Endothelial cell of umbilical vein (primary cell): ENCODE data around the gene PTPN20. TPM values are rescaled to one million over a fixed set of nuclear protein-coding genes. Genes with fewer than 3 reads are reported as not detected.
"Not testable (repeated sequence)": the region's sequence is repeated elsewhere in the genome, so short reads cannot be mapped to it uniquely, and the experiment has no call there.

Experiments used
- BruUV-seq: library from RNA; stranded (reverse); fragments of 400-500 nt; replicated peaks from 2 replicates; lab custom pipeline; 2021; lab: Mats Ljungman, UMichigan
- CTCF ChIA-PET: fragments of 300-600, 350-600 bp; sonication (Branson Sonifier 250); formaldehyde crosslinking; loops from one replicate; lab custom pipeline; 2021; ENCODE audit warnings: antibody characterized with exemption, inconsistent platforms; lab: Charles Lee
- POLR2A ChIA-PET: fragments of 300-600, 350-600 bp; sonication (Branson Sonifier 250); formaldehyde crosslinking; loops from one replicate; lab custom pipeline; 2021; ENCODE audit warnings: antibody characterized with exemption, inconsistent platforms; lab: Charles Lee
- DNase-seq: peaks from one replicate; pipeline ENCODE4 v3.0.0-alpha.2; 2011; ENCODE audit warnings: low read depth, low spot score
- FAIRE-seq: peaks from 2 replicates; lab custom pipeline; 2011; peaks lifted over from hg19 to GRCh38; lab: Jason Lieb, UNC
- H2AFZ ChIP-seq: 2 replicates; pipeline ENCODE4 v1.6.0; 2012; ENCODE audit warnings: low read depth, low read length, control low read depth, inconsistent platforms
- H3K27ac ChIP-seq: 2 replicates; pipeline ENCODE4 v1.5.1; 2011; ENCODE audit warnings: low read depth, mild to moderate bottlenecking, control low read depth, low read length, moderate library complexity; ENCODE audit not compliant: insufficient read depth
- H3K27me3 ChIP-seq, 2 experiments: 2 replicates each; pipeline versions ENCODE4 v1.6.0 to v1.6.1; 2011; ENCODE audit warnings: low read length in 2 of 2, mixed read lengths in 1 of 2; ENCODE audit not compliant: control insufficient read depth in 2 of 2, insufficient read depth in 2 of 2
- H3K36me3 ChIP-seq, 2 experiments: 2 replicates in 1 of 2; 3 replicates in 1 of 2; pipeline ENCODE4 v1.5.1; 2011; ENCODE audit warnings: low read length in 2 of 2, mild to moderate bottlenecking in 1 of 2, moderate library complexity in 1 of 2; ENCODE audit not compliant: control insufficient read depth in 2 of 2, insufficient read depth in 2 of 2; ENCODE audit errors: extremely low read depth in 1 of 2
- H3K4me1 ChIP-seq: 3 replicates; pipeline ENCODE4 v1.5.1; 2011; ENCODE audit warnings: mild to moderate bottlenecking, low read length; ENCODE audit not compliant: control insufficient read depth, insufficient read depth; ENCODE audit errors: extremely low read depth
- H3K4me2 ChIP-seq: 2 replicates; pipeline ENCODE4 v1.6.1; 2011; ENCODE audit warnings: low read length, control low read depth, mixed read lengths; ENCODE audit not compliant: insufficient read depth
- H3K4me3 ChIP-seq, 3 experiments: fragments of 200-600 bp in 1 of 3; sonication (generic), shearing (Covaris generic) in 1 of 3; replicated peaks in 1 of 3; 2 replicates each; pipeline ENCODE4 v1.5.1; 2011 to 2016; ENCODE audit warnings: control low read depth in 3 of 3, low read length in 3 of 3, mild to moderate bottlenecking in 2 of 3, inconsistent platforms in 1 of 3, low read depth in 1 of 3, moderate library complexity in 1 of 3; ENCODE audit not compliant: insufficient read depth in 1 of 3
- H3K79me2 ChIP-seq: 2 replicates; pipeline ENCODE4 v1.6.0; 2012; ENCODE audit warnings: low read length, inconsistent platforms; ENCODE audit not compliant: control insufficient read depth, insufficient read depth
- H3K9ac ChIP-seq: replicated peaks from 2 replicates; pipeline ENCODE3; 2011; ENCODE audit warnings: low read length, control low read depth; ENCODE audit not compliant: insufficient read depth; ENCODE audit errors: extremely low read depth
- H3K9me1 ChIP-seq: replicated peaks from 3 replicates; pipeline ENCODE4 v1.6.0; 2011; ENCODE audit warnings: mild to moderate bottlenecking, low read length; ENCODE audit not compliant: control insufficient read depth, insufficient read depth; ENCODE audit errors: extremely low read depth
- H3K9me3 ChIP-seq: replicated peaks from 2 replicates; pipeline ENCODE4 v1.5.1; 2012; ENCODE audit warnings: low read length, inconsistent platforms; ENCODE audit not compliant: control insufficient read depth, insufficient read depth
- H4K20me1 ChIP-seq: replicated peaks from 2 replicates; pipeline ENCODE3; 2011; ENCODE audit warnings: mild to moderate bottlenecking, low read length; ENCODE audit not compliant: control insufficient read depth, insufficient read depth; ENCODE audit errors: extremely low read depth
- dilution Hi-C: fragments of 300-500 bp; cut with MboI; formaldehyde crosslinking; loops from one replicate; pipeline ENCODE4 v1.15.0; 2019; ENCODE audit warnings: low sequenced_read_pairs; ENCODE audit not compliant: extremely low pct_ligation_motif_present
- intact Hi-C: fragments of 100-400 bp; cut with micrococcal nuclease; formaldehyde crosslinking; loops from one replicate; pipeline ENCODE4 v1.10.0; 2022
- polyA plus RNA-seq, 4 experiments: library from polyadenylated mRNA; depleted of rRNA in 3 of 4; stranded (reverse) in 3 of 4; unstranded in 1 of 4; fragments of >200 nt; gene quantifications; 2 replicates each; pipeline versions ENCODE4 v1.2.1 to v1.2.3, GENCODE V29; 2011 to 2012; ENCODE audit warnings: missing spikeins in 1 of 4
- total RNA-seq: library from RNA; stranded (reverse); gene quantifications from 2 replicates; pipeline ENCODE4 v1.2.3, GENCODE V29; 2021

PTPN20 gene
- total and polyA plus RNA-seq, 2 donors (not counting 3 experiments of a cell fraction or from before 2014, with no cell fraction given), result 0.27 TPM; not detected in 1

DNA sequence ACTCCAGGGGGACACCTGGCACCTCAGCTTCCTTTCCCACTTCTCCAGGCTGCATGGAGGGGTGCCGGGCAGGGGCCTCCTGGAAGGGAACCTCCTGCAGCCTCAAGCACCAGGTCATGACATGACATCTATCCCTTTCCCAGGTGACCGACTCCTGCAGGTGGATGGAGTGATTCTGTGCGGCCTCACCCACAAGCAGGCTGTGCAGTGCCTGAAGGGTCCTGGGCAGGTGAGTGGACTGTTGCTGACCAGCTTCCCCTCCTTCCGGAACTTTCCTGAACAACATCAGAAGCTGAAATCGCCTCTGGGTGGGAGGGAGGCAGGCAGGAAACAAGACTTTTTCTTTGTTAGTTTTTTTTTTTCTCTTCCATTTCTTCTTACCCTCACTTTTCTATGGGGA, 34.5 kb upstream of the PTPN20 start:
- intact Hi-C loops, H3K4me1 ChIP-seq, POLR2A ChIA-PET, H3K27ac ChIP-seq, H3K79me2 ChIP-seq, BruUV-seq, H3K27me3 ChIP-seq, H3K4me2 ChIP-seq, H3K9me1 ChIP-seq, FAIRE-seq, H3K4me3 ChIP-seq, H3K36me3 ChIP-seq, DNase-seq, CTCF ChIA-PET, H2AFZ ChIP-seq, H3K9ac ChIP-seq, H3K9me3 ChIP-seq, dilution Hi-C loops, H4K20me1 ChIP-seq: not testable (repeated sequence)

DNA sequence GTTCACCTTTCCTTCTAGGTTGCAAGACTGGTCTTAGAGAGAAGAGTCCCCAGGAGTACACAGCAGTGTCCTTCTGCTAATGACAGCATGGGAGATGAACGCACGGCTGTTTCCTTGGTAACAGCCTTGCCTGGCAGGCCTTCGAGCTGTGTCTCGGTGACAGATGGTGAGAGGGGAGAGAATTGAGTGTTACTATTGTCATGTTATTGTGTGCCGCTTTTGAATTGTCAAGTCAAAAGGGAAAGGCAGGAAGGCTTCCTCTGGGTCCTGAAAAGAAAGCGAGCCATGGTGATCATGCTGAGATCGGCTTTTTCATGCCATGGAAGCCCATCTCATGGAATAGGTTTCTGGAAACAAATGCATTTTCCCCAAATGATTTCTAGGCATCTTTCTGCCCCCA, 32.5 kb upstream of the PTPN20 start:
- FAIRE-seq, CTCF ChIA-PET: not testable (repeated sequence)

More for the DNA sequence above, 32.5 kb upstream of the PTPN20 start:
- POLR2A ChIA-PET, H3K27me3 ChIP-seq, dilution Hi-C loops, H4K20me1 ChIP-seq, H3K9ac ChIP-seq, DNase-seq, H3K9me1 ChIP-seq, BruUV-seq, H2AFZ ChIP-seq, H3K36me3 ChIP-seq, H3K27ac ChIP-seq, intact Hi-C loops, H3K79me2 ChIP-seq, H3K4me2 ChIP-seq, H3K4me3 ChIP-seq, H3K4me1 ChIP-seq, H3K9me3 ChIP-seq: not testable (repeated sequence)
